ENCODE results near the gene FCGBP. TPM values are rescaled to one million over a fixed set of nuclear protein-coding genes. Genes with fewer than 3 reads are reported as not detected.

Gene FCGBP
- not detected in 2 replicates for total RNA-seq

DNA sequence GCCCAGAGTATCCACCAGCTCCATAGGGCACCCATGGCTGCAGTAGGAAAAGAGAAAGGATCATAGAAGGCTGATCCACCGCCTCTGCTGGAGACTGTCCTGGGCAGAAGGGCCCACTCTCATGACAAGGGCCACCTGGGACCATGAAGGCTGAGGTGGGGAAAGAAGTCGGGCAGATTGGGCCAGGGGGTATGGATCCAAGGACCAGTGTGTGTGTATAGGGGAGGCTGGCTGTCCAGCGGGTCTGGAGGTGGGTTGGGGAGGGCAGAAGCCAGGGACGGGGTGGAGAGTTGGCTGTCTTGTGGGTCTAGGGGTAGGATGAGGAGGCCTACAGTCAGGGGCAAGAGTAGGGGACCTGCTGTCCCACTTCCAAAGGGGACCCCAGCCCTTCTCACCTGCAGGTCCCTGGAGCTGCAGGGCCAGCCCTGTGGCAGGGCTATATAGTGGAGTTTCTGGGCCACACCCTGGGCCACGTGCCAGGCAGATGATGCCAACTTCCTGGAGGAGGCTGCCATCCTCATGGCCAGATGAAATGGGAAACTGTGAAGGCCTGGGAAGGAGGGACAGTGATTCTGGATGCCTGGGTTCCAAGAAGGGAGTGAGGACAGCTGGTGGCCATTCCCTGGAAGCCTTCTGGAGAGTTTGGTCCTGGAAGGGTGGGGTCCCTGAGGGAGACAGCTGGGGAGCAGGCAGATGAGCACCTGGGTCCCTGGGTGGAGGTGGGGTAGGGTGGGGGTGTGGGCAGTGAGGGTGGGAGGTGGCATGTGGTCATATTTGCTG, at the start of gene FCGBP:
FCGBP (minus strand) TSS at position 51 of the 780 bp plus-strand sequence.

DNA sequence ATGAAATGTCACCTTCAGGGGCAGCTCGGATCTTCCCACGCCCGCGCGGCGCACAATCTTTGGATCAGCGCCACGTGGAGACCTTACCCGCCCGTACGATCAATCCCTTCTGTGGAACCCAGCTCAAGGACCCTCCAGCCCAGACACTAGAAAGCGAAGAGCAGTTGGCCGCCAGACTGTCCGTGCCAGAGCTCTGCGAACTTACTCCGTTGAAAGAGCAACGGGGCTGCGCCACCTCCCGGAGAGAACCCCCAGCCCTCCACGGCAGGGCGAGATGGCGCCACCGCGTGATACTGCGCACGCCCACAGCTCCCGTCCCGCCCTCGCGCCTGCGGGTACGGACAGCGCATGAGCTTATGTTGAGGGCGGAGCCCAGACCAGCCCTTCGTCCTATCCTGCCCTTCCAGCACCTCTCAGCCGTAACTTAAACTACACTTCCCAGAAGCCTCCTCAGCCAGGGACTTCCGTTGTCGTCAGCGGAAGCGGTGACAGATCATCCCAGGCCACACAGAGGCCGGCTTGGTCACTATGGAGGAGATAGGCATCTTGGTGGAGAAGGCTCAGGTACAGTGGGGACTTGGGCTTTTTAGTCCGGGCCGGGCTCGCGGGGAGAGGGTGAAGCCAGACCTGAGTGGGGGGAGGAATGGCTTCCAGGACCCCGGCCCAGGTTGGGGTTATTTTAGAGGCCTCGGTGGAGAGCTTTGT, 36.4 kb upstream of the FCGBP start, which contains the start of gene PSMC4:
PSMC4 (plus strand) TSS at position 491 of the 705 bp plus-strand sequence; CDS start at position 529, 38 bp downstream.

Other genes starting within 250 kb of the FCGBP start
- gene LGALS14, start 230.2 kb downstream of the FCGBP start, total RNA-seq, result not detected in 2 replicates
- gene CLC, start 196.6 kb downstream of the FCGBP start, total RNA-seq, result not detected in 2 replicates
- not detected in 2 replicates for gene LEUTX, start 155.8 kb downstream of the FCGBP start, total RNA-seq
- 14.5 and 15.3 TPM in 2 replicates for gene DYRK1B, start 100.5 kb downstream of the FCGBP start, total RNA-seq
- gene FBL, start 88.3 kb downstream of the FCGBP start, total RNA-seq, result 131 and 144 TPM in 2 replicates
- gene PSMC4, start 36.5 kb upstream of the FCGBP start, total RNA-seq, result 154 and 171 TPM in 2 replicates
- gene ZNF546, start 62.4 kb upstream of the FCGBP start, total RNA-seq, result 1.4 and 3.9 TPM in 2 replicates
- 1.4 and 6.9 TPM in 2 replicates for gene ZNF780B, start 121.6 kb upstream of the FCGBP start, total RNA-seq
- 2.3 and 16.0 TPM in 2 replicates for gene ZNF780A, start 156.3 kb upstream of the FCGBP start, total RNA-seq